Embryonic facial prominence (tissue), 1 donor: ENCODE results near the gene KRT32.

Experiments
- DNase-seq: peaks from one replicate; pipeline ENCODE4 v3.0.0-alpha.2; 2016; ENCODE audit errors: extremely low spot score

The KRT32 gene

GRCh38 chr17:41492771-41493170 is 25.6 kb upstream of the KRT32 start:
- DNase-seq, result peak; percentile 100

- no peak for DNase-seq
Observed at GRCh38 chr17:41492351-41492750, 25.2 kb upstream of the KRT32 start.

- no peak for DNase-seq
Observed at GRCh38 chr17:41491476-41491875, 24.3 kb upstream of the KRT32 start.

- DNase-seq, result no peak
Observed at GRCh38 chr17:41490000-41490990, 23.1 kb upstream of the KRT32 start.

DNA sequence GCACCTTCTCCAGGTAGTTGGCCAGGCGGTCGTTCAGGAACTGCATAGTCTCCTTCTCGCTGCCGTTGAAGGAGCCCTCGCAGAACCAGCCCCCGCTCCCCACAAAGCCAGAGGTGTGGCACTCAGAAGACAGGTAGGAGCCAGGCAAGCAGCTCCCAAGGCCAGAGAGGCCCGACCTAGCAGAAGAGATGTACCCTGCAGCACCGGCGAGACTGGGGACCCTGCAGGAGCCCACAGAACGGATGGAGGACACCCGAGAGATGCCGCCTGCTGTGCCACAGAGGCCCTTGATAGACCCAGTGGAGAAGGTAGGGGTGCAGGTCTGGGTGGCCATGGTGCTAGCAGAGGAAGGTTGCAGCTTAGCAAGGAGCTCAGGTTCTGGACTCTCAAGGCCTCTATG is 22.3 kb upstream of the KRT32 start, which contains the start of gene KRT36:
Gene KRT36 (minus strand): TSS at position 380 of the 400 bp plus-strand sequence. CDS start 46 bp downstream, at position 334.
- no peak for DNase-seq

- no peak for DNase-seq
Observed at GRCh38 chr17:41486809-41487530, 19.8 kb upstream of the KRT32 start.

DNA sequence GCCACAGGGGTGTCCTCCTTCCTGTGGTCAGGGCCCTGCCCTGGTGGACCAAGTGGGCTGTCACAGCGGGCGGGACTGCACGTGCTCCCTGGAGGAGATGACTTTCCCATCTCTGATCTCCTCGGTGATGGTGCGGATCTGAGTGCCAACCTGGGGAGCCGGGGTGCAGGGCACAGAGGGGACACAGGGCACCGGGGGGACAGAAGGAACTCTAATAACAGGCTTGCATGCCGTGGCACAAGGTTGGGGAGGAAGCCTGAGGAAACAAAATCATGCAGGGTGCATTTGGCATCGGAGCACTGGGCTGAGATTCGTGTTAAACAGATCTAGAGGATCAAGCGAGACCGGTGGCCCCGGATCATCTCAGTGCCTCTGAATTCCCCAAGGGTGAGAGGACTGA is 19.1 kb upstream of the KRT32 start:
- DNase-seq, result no peak

DNA sequence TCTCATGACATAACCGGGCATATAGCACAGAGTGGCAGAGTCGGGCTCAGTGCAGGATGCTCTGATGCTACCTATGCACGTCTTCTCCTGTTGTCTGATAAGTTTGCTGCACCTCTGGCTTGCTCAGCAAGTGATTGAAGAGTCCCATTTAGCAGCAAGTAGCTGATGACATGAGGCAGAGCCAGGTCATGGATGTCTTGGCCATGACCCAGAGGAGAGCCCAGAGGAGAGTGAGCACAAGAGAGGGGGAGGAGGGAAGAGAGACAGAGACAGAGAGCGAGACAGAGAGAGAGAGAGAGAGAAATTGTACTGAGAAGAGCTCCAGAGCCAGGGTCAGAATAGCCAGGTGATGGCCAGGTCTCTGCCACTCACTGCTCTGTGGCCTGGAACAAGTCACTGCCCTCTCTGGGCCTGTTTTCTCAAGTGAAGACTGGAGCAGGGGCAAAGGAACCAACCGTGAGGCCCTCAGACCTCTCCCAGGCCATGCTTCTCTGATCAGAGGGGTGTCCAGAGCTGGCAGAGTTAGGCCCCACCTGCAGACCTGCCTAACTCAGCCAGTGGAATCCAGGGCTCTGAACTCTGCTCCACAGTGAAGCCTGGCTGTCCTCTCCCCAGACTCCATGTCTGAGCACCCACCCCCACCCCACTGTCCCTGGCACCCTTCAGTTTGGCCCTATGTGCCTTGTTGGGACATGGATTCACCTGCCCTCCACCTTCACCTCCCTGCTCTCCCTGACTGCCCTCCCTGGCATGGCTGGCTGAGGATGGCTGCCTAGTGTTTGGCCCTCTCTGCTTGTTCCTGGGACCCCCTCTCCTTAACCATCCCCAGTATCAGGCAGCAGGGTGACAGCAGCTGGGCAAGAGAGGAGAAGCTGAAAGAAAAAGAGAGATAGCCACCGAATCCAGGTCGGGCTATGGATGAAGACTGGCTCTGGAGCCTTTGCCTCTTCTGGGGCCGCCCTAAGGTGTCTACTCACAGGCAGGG is 18.0 kb upstream of the KRT32 start:
- DNase-seq, result no peak

GRCh38 chr17:41483991-41484826 is 17.0 kb upstream of the KRT32 start:
- DNase-seq, result no peak

GRCh38 chr17:41483531-41483930 is 16.3 kb upstream of the KRT32 start:
- DNase-seq, result no peak

DNA sequence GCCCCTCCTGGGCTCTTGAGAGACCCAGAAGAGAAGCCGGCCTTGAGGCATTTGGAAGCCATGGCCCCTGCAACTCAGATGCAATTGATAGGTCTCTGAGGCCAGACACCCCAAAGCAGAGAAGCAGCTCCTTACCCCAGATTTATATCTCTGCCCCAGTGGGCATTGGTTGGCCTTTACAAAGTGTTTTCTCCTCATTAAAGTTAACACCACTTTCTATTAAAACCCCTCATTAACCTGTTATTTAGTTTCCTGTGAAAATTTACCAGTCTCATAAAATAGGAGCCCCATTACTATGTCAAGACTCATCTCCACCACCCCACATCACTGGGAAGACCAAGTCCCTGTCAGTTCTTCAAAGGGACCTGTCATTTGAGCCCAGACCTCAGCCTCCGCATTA is 13.8 kb upstream of the KRT32 start, which contains the start of gene KRT35:
Gene KRT35 (minus strand): TSS at position 116 of the 400 bp plus-strand sequence. CDS start 54 bp downstream, at position 62.
- no peak for DNase-seq

DNA sequence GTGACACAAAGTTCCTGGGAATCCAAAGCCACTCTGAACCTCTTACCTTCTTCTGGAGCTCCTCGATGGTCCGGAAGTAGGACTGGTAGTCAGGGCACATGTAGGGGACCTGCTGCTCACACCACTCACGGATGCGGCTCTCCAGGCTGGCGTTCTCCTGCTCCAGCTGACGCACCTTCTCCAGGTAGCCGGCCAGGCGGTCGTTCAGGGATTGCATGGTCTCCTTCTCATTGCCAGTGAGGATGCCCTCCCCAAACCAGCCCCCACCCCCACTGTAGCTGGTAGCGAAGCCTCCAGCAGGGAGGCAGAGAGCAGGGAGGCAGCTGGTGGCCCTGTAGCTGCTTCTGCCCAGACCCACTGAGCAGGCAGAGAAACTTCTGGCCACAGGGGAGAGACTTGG is 13.4 kb upstream of the KRT32 start:
- no peak for DNase-seq

DNA sequence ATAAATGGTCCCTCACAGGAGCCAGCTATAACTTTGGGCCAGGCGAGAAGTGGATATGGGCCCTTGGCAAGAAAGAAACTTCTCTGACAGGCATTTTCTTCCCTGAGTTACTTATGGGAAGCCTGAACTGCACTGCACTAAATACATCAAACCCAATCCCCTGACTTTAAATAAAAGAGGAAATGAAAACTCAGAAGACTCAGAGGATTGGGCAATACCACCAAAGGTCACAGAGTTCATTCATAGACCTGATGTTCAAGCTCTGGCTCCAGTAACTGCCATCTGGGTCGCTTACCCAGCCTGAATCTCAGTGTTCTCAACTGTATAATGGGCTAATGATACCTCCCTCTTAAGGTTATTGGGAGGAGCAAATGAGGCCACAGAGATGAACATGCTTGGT is 12.9 kb upstream of the KRT32 start:
- no peak for DNase-seq

GRCh38 chr17:41478237-41478636 is 11.1 kb upstream of the KRT32 start:
- DNase-seq, result no peak

DNA sequence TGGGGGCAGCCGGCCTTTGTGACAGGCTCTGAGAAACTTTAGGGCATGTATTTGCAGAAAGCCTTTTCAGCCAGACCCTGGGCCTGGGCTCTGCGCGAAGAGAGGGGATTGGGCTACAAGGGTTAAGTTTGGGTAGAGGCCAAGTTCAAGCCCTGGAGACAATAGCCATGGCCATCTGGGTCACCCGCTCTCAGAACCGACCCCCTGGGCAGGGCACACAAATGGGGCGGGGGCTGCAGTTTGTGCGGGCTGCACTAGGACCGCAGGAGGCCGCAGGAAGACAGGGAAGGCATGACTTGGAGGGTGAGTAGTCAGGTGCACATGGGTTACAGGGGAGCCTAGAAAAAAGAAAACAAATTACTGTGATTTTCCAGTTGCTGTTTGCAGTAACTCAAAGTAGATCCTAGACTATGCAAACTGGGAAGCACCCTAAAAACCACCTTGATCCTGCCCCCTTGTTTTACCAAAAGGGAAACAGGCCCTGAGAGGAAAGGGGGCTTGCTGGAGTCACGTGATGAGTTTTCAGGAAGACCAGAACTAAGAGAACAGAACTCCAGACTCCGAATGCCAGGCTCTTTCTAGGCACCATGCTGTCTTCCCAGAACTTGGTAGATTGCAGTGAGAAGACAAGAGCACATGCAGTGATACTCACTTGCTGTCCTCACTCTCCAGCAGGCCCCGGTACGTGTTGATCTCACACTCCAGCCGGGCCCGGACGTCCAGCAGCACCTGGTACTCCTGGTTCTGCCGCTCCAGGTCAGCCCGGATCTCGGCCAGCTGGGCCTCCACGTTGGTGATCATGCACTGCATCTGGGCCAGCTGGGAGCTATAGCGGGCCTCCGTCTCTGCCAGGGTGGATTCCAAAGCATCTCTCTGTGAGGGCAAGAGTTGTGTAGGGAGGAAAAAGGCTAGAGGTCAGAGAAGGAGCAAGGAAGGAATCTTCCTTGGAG is 10.0 kb upstream of the KRT32 start:
- no peak for DNase-seq

GRCh38 chr17:41475421-41475820 is 8.2 kb upstream of the KRT32 start:
- no peak for DNase-seq

DNA sequence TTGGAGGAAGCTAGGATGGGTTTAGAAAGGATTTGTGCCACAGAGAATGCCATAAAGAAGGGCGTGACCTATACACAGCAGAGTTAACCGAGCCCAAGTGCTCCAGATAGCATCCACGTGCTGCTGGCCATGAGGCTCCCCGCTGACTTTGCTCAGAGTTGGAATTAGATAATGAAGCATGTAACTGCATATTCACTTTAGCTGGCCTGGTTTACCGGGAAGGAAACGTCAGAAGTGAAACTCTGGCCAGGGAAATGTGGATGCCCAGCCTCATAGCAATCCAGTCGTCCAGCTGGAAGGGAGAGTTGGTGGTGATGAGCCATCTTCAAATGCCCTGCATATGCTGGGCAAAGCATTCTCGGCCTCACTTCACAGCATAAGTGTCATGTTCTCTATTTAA is 7.7 kb upstream of the KRT32 start:
- DNase-seq, result no peak

DNA sequence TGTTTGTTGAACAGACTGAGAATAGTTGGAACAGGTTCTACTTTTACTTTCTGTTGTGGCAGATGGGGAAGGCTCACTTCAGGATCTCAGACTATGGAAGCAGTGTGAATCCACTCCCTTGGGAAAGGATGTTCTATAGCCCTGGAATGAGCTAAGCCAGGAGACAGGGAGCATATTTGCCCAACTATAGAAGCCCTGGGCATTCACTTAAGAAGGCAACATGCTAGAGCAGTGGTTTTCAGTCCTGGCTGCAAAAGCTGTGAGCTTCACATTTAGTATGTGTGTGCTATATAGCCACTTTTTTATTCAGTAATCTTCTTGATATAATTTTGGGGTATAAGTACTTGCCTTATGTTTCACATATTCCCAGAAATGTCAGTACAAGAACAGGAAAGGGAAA is 1.2 kb upstream of the KRT32 start:
- no peak for DNase-seq

DNA sequence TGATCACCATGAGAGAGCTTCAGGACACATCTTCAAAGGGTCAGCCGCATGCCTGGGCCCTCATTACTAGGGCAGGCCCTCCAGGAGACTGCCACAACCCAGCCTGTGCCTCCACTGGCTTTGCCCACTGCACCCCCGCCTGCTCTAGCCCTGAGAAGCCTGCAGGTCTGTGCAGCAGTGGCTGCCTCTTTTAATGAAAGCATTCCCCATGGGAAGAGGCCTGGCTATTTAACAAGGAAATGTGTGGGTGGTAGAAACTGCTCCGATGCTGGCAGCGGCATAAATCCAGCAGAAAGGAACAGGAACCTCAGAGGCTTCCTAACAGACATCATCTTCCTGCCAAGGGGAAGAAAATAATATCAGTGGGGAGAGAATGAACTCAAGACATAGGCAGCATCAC is 375 bp upstream of the KRT32 start:
- no peak for DNase-seq
